Naive thymus-derived CD4-positive, alpha-beta T cell (primary cell): ENCODE results near the gene FOXP4. TPM values are rescaled to one million over a fixed set of nuclear protein-coding genes. Genes with fewer than 3 reads are reported as not detected.

Experiments used
- ATAC-seq: fragments of 150-1000 bp; cut with Tn5 transposase; 2 replicates; pipeline ENCODE4 v1.10.0; 2021; ENCODE audit warnings: mild to moderate bottlenecking, moderate library complexity
- CTCF ChIA-PET: fragments of 350-600 bp; sonication (Branson Sonifier 250); formaldehyde crosslinking; loops from one replicate; lab custom pipeline; 2021; ENCODE audit warnings: antibody characterized with exemption; lab: Charles Lee
- POLR2A ChIA-PET: fragments of 350-600 bp; sonication (Branson Sonifier 250); formaldehyde crosslinking; loops from one replicate; lab custom pipeline; 2021; ENCODE audit warnings: antibody characterized with exemption, inconsistent platforms; lab: Charles Lee
- DNase-seq, 9 donors: peaks; one replicate each; pipeline versions ENCODE4 v3.0.0 to v3.0.0-alpha.2; 2020 to 2022; ENCODE audit warnings: mixed read lengths in 1 of 9
- H3K27ac ChIP-seq: one replicate; pipeline ENCODE4 v1.7.0; 2013; ENCODE audit warnings: mild to moderate bottlenecking, low read depth, low read length, moderate library complexity
- H3K27me3 ChIP-seq, 2 donors: one replicate each; pipeline ENCODE4 v1.7.0; 2013; ENCODE audit warnings: low read length in 2 of 2, mild to moderate bottlenecking in 2 of 2, moderate library complexity in 2 of 2; ENCODE audit not compliant: control insufficient read depth in 2 of 2, insufficient read depth in 2 of 2
- H3K36me3 ChIP-seq, 3 experiments: 1 replicate in 2 of 3; 2 replicates in 1 of 3; pipeline ENCODE4 v1.7.0; 2013; ENCODE audit warnings: low read length in 3 of 3, mild to moderate bottlenecking in 3 of 3, moderate library complexity in 1 of 3; ENCODE audit not compliant: insufficient read depth in 3 of 3, control insufficient read depth in 2 of 3
- H3K4me1 ChIP-seq, 2 donors: one replicate each; pipeline ENCODE4 v1.7.0; 2013; ENCODE audit warnings: low read length in 2 of 2, mild to moderate bottlenecking in 2 of 2, moderate library complexity in 1 of 2; ENCODE audit not compliant: control insufficient read depth in 2 of 2, insufficient read depth in 2 of 2
- H3K4me3 ChIP-seq: 2 replicates; pipeline ENCODE4 v1.7.0; 2013; ENCODE audit warnings: mild to moderate bottlenecking, low read length
- H3K9me3 ChIP-seq, 3 experiments: 1 replicate in 2 of 3; 2 replicates in 1 of 3; pipeline ENCODE4 v1.7.0; 2013; ENCODE audit warnings: low read length in 3 of 3; ENCODE audit not compliant: control insufficient read depth in 2 of 3
- H3K27ac Mint-ChIP-seq, 9 donors: one replicate each; pipeline ENCODE4 v1.8.0; 2020 to 2022; ENCODE audit warnings: mixed read lengths in 9 of 9, mild to moderate bottlenecking in 8 of 9, moderate library complexity in 5 of 9, inconsistent platforms in 2 of 9
- H3K27me3 Mint-ChIP-seq, 5 donors: one replicate each; pipeline ENCODE4 v1.8.0; 2021 to 2022; ENCODE audit warnings: mixed read lengths in 5 of 5, mild to moderate bottlenecking in 1 of 5
- H3K36me3 Mint-ChIP-seq, 5 donors: one replicate each; pipeline ENCODE4 v1.8.0; 2020 to 2022; ENCODE audit warnings: mixed read lengths in 5 of 5, mild to moderate bottlenecking in 3 of 5, inconsistent platforms in 1 of 5
- H3K4me1 Mint-ChIP-seq, 7 donors: one replicate each; pipeline ENCODE4 v1.8.0; 2020 to 2022; ENCODE audit warnings: mixed read lengths in 7 of 7, mild to moderate bottlenecking in 3 of 7, inconsistent platforms in 1 of 7
- H3K4me3 Mint-ChIP-seq, 10 donors: one replicate each; pipeline ENCODE4 v1.8.0; 2020 to 2022; ENCODE audit warnings: mild to moderate bottlenecking in 10 of 10, mixed read lengths in 10 of 10, moderate library complexity in 6 of 10, inconsistent platforms in 2 of 10
- H3K9me3 Mint-ChIP-seq, 11 donors: one replicate each; pipeline ENCODE4 v1.8.0; 2020 to 2022; ENCODE audit warnings: mixed read lengths in 11 of 11, mild to moderate bottlenecking in 4 of 11, inconsistent platforms in 1 of 11, moderate library complexity in 1 of 11
- intact Hi-C, 2 donors: fragments of 100-400 bp; cut with micrococcal nuclease; formaldehyde crosslinking; loops; one replicate each; pipeline ENCODE4 v1.15.1; 2023
- polyA plus RNA-seq, 2 donors: library from polyadenylated mRNA; unstranded; fragments of 300-500 nt; fragmentation: Illumina TruSeq; gene quantifications; one replicate each; pipeline ENCODE4 v1.2.3, GENCODE V29; 2021
- total RNA-seq, 6 experiments: library from RNA in 5 of 6; stranded (reverse) in 5 of 6; gene quantifications; 1 replicate in 5 of 6; 2 replicates in 1 of 6; pipeline ENCODE4 v1.2.3 and lab custom pipeline; 2021 to 2026

FOXP4 gene
- total and polyA plus RNA-seq, 7 experiments from 2014 or later, result 0.07 to 7.6 (median 4.4) TPM

DNA sequence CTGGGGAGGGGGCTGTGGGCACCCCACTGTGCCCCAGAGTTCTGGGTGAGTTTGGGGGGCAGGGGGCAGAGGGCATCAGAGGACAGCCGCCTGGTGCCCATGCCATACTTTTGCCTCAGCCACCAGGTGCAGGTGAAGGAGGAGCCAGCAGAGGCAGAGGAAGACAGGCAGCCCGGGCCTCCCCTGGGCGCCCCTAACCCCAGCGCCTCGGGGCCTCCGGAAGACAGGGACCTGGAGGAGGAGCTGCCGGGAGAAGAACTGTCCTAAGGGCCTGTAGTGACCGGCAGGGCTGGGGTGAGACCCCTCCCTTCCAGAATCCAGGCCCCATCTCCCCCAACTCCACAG is 52.5 kb downstream of the FOXP4 start:
- H3K27me3 ChIP-seq, result no peaks in the 10 kb centered on the region

DNA sequence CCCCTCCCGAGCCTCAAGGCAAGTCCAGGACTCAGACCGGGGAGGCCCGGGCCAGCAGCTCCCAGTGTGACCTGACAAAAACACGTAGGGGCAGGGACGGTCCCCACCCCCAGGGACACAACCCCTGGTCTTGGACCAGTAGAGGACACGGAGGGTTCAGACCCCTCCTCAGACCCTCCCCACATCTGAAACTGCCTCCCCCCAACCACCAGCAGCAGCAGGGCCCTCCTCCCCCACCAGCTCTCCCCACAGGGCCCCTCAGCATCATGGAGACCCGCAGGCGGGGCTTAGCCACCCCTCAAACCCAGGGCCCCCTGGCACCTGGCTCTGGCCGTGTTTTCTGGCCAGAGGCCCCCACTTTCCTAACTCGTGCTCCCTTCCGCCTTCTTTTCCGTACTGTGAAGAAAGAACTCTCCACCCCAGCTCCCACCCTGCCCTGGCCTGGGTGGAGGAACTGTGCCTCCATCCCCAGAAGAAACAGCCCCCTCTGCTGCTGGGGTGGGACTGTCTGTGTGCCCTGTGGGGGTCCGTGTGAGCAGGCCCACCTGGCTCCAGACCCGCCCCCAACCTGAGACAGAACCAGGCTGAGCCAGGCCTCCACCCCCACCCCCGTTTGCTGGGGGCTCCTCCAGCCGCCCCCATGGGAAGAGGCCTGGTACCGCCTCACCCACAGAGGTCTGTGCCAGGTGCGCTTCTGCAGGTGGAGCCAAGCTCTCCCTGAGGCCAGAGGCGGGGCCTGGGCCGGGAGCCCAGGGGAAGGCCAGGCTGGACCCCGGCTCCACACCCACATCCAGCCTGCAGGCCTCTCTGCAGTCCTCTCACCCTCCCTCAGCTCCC is 53.1 kb downstream of the FOXP4 start:
- DNase-seq (no peak), ATAC-seq (no peak)
- Mint-ChIP-seq H3K36me3 (peaks cover 0 to 6% (median 0%) of the 10 kb centered on the region in 5 donors), H3K4me3 (no peak overlapping the region), H3K27ac (no peak overlapping the region), H3K9me3 (peaks cover 0 to 1% (median 0%) of the 10 kb centered on the region in 11 donors), H3K27me3 (no peaks in the 10 kb centered on the region), H3K4me1 (peaks cover 4 to 7% (median 5%) of the 10 kb centered on the region in 7 donors)
- ChIA-PET CTCF (interaction anchor here (1.1 kb wide), 1 partner anchor 178 kb away, joined by 4 read pairs; no protein-coding TSS in a partner anchor), POLR2A (no interaction called here)
- peaks cover 4 to 7% of the 10 kb centered on the region in 2 donors for H3K4me1 ChIP-seq
- H3K27ac ChIP-seq, result no peak overlapping the region
- H3K36me3 ChIP-seq, result peaks cover 0 to 9% (median 0%) of the 10 kb centered on the region in 3 experiments
- no peak overlapping the region for H3K4me3 ChIP-seq
- intact Hi-C loops, result no loop called here
- no peaks in the 10 kb centered on the region for H3K9me3 ChIP-seq
- H3K27me3 ChIP-seq, result no peaks in the 10 kb centered on the region

More for the DNA sequence above, 52.5 kb downstream of the FOXP4 start:
- peaks cover 4 to 7% (median 5%) of the 10 kb centered on the region in 7 donors for H3K4me1 Mint-ChIP-seq
- H3K27ac ChIP-seq, result no peak overlapping the region
- ChIA-PET CTCF (interaction anchor here (1.1 kb wide), 1 partner anchor 178 kb away, joined by 4 read pairs; no protein-coding TSS in a partner anchor), POLR2A (no interaction called here)
- ATAC-seq (no peak), DNase-seq (no peak)
- peaks cover 0 to 1% (median 0%) of the 10 kb centered on the region in 11 donors for H3K9me3 Mint-ChIP-seq
- peaks cover 0 to 6% (median 0%) of the 10 kb centered on the region in 5 donors for H3K36me3 Mint-ChIP-seq
- H3K36me3 ChIP-seq, result peaks cover 0 to 9% (median 0%) of the 10 kb centered on the region in 3 experiments
- intact Hi-C loops, result no loop called here
- no peak overlapping the region for H3K27ac Mint-ChIP-seq
- H3K4me3 Mint-ChIP-seq, result no peak overlapping the region
- peaks cover 4 to 7% of the 10 kb centered on the region in 2 donors for H3K4me1 ChIP-seq
- H3K27me3 Mint-ChIP-seq, result no peaks in the 10 kb centered on the region
- H3K4me3 ChIP-seq, result no peak overlapping the region
- no peaks in the 10 kb centered on the region for H3K9me3 ChIP-seq

DNA sequence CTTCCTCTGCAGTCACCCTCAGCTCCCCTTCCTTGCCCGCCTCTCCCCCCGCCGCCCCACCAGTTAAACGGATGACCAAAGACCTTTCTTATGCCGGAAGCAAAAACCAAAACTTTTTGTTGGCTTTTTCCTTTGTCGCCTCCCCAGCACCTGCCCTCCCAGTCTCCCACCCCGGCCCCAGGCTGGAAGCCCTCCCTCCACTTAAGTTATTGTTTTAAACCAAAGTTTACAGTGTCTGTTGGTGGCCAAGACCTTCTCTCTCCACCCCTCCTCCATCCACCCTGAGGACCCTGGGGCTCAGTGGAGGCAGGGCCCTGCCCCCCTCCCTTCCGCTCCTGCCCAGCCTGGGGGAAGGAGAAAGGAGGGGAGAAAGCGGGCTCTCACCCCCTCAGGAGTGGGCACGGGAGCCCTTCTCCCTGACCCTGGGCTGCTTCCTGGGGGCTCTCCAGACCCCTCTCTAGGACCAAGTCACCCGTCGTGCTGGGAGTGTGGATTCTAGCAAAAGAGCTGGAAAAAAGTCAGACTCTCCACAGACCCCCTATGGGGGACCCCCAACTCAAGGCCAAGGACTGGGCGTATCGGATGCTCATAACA is 53.8 kb downstream of the FOXP4 start:
- Mint-ChIP-seq H3K27me3 (peaks cover 0 to 2% (median 0%) of the 10 kb centered on the region in 5 donors), H3K4me1 (peaks cover 4 to 7% (median 5%) of the 10 kb centered on the region in 7 donors), H3K4me3 (no peak overlapping the region), H3K27ac (no peak overlapping the region), H3K9me3 (peaks cover 0 to 1% (median 0%) of the 10 kb centered on the region in 11 donors), H3K36me3 (peaks cover 0 to 6% (median 0%) of the 10 kb centered on the region in 5 donors)
- ATAC-seq (no peak), DNase-seq (no peak)
- intact Hi-C loops, result loop anchor here in 1 of 2 donors (10.0 kb wide), 1 partner anchor 565 kb away; no protein-coding TSS in a partner anchor
- Histone ChIP-seq H3K4me3 (no peak overlapping the region), H3K4me1 (peaks cover 4 to 7% of the 10 kb centered on the region in 2 donors), H3K36me3 (peaks cover 0 to 4% (median 0%) of the 10 kb centered on the region in 3 experiments), H3K9me3 (no peaks in the 10 kb centered on the region), H3K27me3 (no peaks in the 10 kb centered on the region), H3K27ac (no peak overlapping the region)
- CTCF ChIA-PET, result no interaction called here
- POLR2A ChIA-PET, result no interaction called here

DNA sequence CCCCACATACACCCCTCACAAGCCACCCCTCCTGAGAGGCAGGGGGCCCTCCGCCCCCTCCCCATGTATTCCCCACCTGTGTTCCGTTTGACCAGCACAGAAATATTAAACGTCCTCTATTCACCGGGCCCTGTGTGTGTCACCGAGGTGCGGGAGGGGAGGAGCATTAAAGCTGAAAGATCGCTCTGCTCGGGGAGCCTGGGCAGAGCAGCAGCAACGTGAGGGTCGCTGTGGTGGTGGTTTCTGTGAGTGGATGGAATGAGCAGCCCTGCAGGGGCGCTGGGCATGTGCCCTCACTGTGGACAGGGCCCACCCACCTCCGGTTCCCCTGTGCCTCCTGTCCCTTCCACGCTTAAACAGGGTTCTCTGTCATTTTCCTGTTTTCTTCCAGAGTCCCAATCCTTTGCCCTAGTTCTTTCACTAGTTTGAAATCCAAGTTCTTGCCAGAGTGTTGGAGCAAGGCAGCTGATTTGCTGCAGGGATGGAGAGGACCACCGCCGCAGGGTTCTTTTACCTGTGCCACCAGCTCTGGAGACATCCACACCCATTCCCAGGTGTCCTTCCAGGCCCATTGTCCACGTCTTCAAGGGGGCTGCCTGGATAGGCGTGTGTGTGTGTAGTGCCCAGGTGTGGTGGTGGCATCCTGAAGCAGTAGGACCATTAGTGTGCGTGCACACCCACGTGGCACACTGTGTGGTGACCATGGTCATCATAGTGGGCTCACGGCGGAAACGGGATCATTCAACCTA is 54.5 kb downstream of the FOXP4 start:
- CTCF ChIA-PET, result no interaction called here
- H3K4me1 ChIP-seq, result peaks cover 4 to 7% of the 10 kb centered on the region in 2 donors
- no peak overlapping the region for H3K27ac Mint-ChIP-seq

DNA sequence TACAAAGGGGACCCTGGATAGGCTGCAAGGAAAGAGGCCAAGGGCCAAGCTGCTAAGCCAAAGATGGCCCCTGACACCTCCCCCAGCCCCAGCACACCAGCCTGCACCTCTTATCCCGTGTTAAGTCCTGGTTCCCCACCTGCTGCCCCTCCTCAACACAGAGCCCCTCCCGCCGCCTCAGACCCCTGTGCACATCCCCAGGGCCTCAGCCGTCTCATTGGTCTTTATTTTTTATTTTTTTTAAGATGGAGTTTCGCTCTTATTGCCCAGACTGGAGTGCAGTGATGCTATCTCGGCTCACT is 55.0 kb downstream of the FOXP4 start:
- no peak for ATAC-seq
- Mint-ChIP-seq H3K4me3 (no peak overlapping the region), H3K36me3 (peaks cover 0 to 6% (median 0%) of the 10 kb centered on the region in 5 donors), H3K27ac (no peak overlapping the region), H3K4me1 (peaks cover 4 to 7% (median 5%) of the 10 kb centered on the region in 7 donors), H3K9me3 (peaks cover 0 to 1% (median 0%) of the 10 kb centered on the region in 11 donors), H3K27me3 (peaks cover 0 to 7% (median 0%) of the 10 kb centered on the region in 5 donors)
- no peak overlapping the region for H3K4me3 ChIP-seq
- peaks cover 4 to 7% of the 10 kb centered on the region in 2 donors for H3K4me1 ChIP-seq
- intact Hi-C loops, result loop anchor here in 1 of 2 donors (10.0 kb wide), 1 partner anchor 564 kb away; no protein-coding TSS in a partner anchor
- DNase-seq, result no peak
- no peaks in the 10 kb centered on the region for H3K27me3 ChIP-seq
- no peak overlapping the region for H3K27ac ChIP-seq
- no peaks in the 10 kb centered on the region for H3K9me3 ChIP-seq
- POLR2A ChIA-PET, result no interaction called here
- peaks cover 0 to 3% (median 0%) of the 10 kb centered on the region in 3 experiments for H3K36me3 ChIP-seq
- CTCF ChIA-PET, result interaction anchor here (1.0 to 2.9 kb wide), 2 partner anchors 82 to 87 kb away, joined by 5 to 9 read pairs; no protein-coding TSS in a partner anchor

More for the DNA sequence above, 54.5 kb downstream of the FOXP4 start:
- POLR2A ChIA-PET, result no interaction called here
- Mint-ChIP-seq H3K36me3 (peaks cover 0 to 6% (median 0%) of the 10 kb centered on the region in 5 donors), H3K4me3 (no peak overlapping the region), H3K9me3 (peaks cover 0 to 1% (median 0%) of the 10 kb centered on the region in 11 donors), H3K27me3 (peaks cover 0 to 4% (median 0%) of the 10 kb centered on the region in 5 donors), H3K4me1 (peaks cover 4 to 7% (median 5%) of the 10 kb centered on the region in 7 donors)
- Histone ChIP-seq H3K27me3 (no peaks in the 10 kb centered on the region), H3K36me3 (peaks cover 0 to 4% (median 0%) of the 10 kb centered on the region in 3 experiments), H3K27ac (no peak overlapping the region), H3K4me3 (no peak overlapping the region), H3K9me3 (no peaks in the 10 kb centered on the region)
- intact Hi-C loops, result loop anchor here in 1 of 2 donors (10.0 kb wide), 1 partner anchor 564 kb away; no protein-coding TSS in a partner anchor
- DNase-seq, result no peak
- ATAC-seq, result no peak

DNA sequence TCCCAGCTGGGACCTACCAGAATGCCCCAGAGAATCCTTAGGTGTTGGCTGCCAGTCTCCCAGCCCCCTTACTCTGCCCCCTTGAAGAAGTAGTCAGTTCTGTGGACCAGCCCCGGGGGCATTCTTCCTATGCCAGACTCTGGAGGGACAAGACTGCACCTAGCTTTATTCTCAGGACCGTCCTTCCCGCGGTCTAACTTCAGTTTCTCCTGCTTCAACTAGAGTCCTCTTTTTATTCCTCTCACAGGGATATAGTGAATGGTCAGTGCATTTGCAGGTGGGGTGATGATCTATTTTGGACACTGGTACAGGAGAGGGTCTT is 56.2 kb downstream of the FOXP4 start:
- H3K36me3 Mint-ChIP-seq, result no peaks in the 10 kb centered on the region
- no peaks in the 10 kb centered on the region for H3K9me3 Mint-ChIP-seq
- ChIA-PET POLR2A (interaction anchor here (1.2 kb wide), 1 partner anchor 82 kb away, joined by 4 read pairs; no protein-coding TSS in a partner anchor), CTCF (interaction anchor here (0.5 to 2.9 kb wide), 10 partner anchors 8 to 969 kb away, joined by 3 to 9 read pairs (median 5); no protein-coding TSS in a partner anchor)
- H3K27ac Mint-ChIP-seq, result no peak overlapping the region
- H3K4me3 Mint-ChIP-seq, result peak overlapping the region in 1 of 10 donors; percentile 24
- Histone ChIP-seq H3K27me3 (no peaks in the 10 kb centered on the region), H3K9me3 (no peaks in the 10 kb centered on the region), H3K27ac (no peak overlapping the region), H3K36me3 (no peaks in the 10 kb centered on the region), H3K4me1 (peaks cover 4 to 7% of the 10 kb centered on the region in 2 donors), H3K4me3 (no peak overlapping the region)
- intact Hi-C loops, result loop anchor here (2.0 to 10.0 kb wide), 2 partner anchors 562 to 564 kb away; no protein-coding TSS in a partner anchor
- ATAC-seq, result no peak
- H3K27me3 Mint-ChIP-seq, result peaks cover 0 to 7% (median 0%) of the 10 kb centered on the region in 5 donors
- peaks cover 4 to 7% (median 5%) of the 10 kb centered on the region in 7 donors for H3K4me1 Mint-ChIP-seq
- DNase-seq, result no peak
